Transverse colon (tissue), 4 donors: Measurements from ENCODE around the gene HELZ2. TPM values are rescaled to one million over a fixed set of nuclear protein-coding genes. Genes with fewer than 3 reads are reported as not detected.

Source experiments
- DNase-seq: peaks from one replicate; pipeline ENCODE4 v3.0.0-alpha.2; 2019
- H3K27ac ChIP-seq, 4 donors: fragments of 200-600 bp; sonication (generic); 2 replicates each; pipeline ENCODE4 v1.5.1; 2016 to 2018; ENCODE audit warnings: inconsistent platforms in 4 of 4
- H3K27me3 ChIP-seq: fragments of 200-600 bp; sonication (generic); 2 replicates; pipeline ENCODE4 v1.5.1; 2017; ENCODE audit warnings: inconsistent platforms
- H3K36me3 ChIP-seq, 4 donors: fragments of 200-600 bp; sonication (generic); 2 replicates each; pipeline ENCODE4 v1.5.1; 2017 to 2019; ENCODE audit warnings: inconsistent platforms in 4 of 4
- H3K4me1 ChIP-seq, 4 donors: fragments of 200-600 bp; sonication (generic); 2 replicates each; pipeline ENCODE4 v1.5.1; 2017 to 2020; ENCODE audit warnings: inconsistent platforms in 4 of 4
- H3K4me3 ChIP-seq, 4 donors: fragments of 200-600 bp; sonication (generic); 1 replicate in 1 of 4; 2 replicates in 3 of 4; pipeline versions ENCODE4 v1.5.1 to v1.6.1; 2017 to 2019; ENCODE audit warnings: inconsistent platforms in 4 of 4
- H3K9me3 ChIP-seq, 2 donors: fragments of 200-600 bp; sonication (generic); 2 replicates each; pipeline ENCODE4 v1.5.1; 2017 to 2019; ENCODE audit warnings: inconsistent platforms in 2 of 2
- EP300 ChIP-seq: sonication (generic); formaldehyde crosslinking; IDR thresholded peaks from one replicate; pipeline ENCODE4 v1.6.1; 2017; ENCODE audit warnings: antibody characterized with exemption, low read depth
- POLR2A ChIP-seq: fragments of 450-650 bp; IDR thresholded peaks from one replicate; pipeline ENCODE4 v1.6.1; 2016; ENCODE audit warnings: antibody characterized with exemption, mild to moderate bottlenecking, moderate library complexity
- POLR2AphosphoS5 ChIP-seq, 3 donors: sonication (generic); formaldehyde crosslinking; IDR thresholded peaks; one replicate each; pipeline ENCODE4 v1.6.1; 2016; ENCODE audit warnings: antibody characterized with exemption in 3 of 3
- WGBS, 2 donors: methylation state at CpG; one replicate each; pipeline ENCODE4 v1.1.5; 2018; ENCODE audit warnings: low coverage in 1 of 2; 5-methylcytosine and 5-hydroxymethylcytosine counted together
- in situ Hi-C, 4 donors: fragments of 200-750 bp; cut with MboI; loops; one replicate each; pipeline versions ENCODE4 v1.15.0 to v1.15.1; 2017; ENCODE audit warnings: low sequenced_read_pairs in 3 of 4, low pct_ligation_motif_present in 1 of 4, low pct_unique_long_range_greater_than_20kb in 1 of 4
- intact Hi-C: fragments of 100-400 bp; cut with DNase I; formaldehyde crosslinking; loops from one replicate; pipeline ENCODE4 v1.15.1; 2023; ENCODE audit warnings: low total_unique reads
- total RNA-seq, 4 donors: library from RNA; depleted of rRNA; stranded (reverse); fragments of >200 nt; gene quantifications; one replicate each; pipeline ENCODE4 v1.1.0, GENCODE V29; 2016
- TF ChIP-seq, protein P1 (sequence below), 5 experiments: fragments of 200-600 bp in 3 of 5; fragments of 450-650 bp in 2 of 5; sonication (generic) in 3 of 5; IDR thresholded peaks; 1 replicate in 2 of 5; 2 replicates in 3 of 5; pipeline ENCODE4 v1.5.1; 2016 to 2017; ENCODE audit warnings: antibody characterized with exemption in 5 of 5, inconsistent platforms in 3 of 5, mild to moderate bottlenecking in 2 of 5, moderate library complexity in 1 of 5

HELZ2 gene
- total RNA-seq, 4 donors from 2014 or later = 32.9 to 49.4 (median 38.8) TPM

DNA sequence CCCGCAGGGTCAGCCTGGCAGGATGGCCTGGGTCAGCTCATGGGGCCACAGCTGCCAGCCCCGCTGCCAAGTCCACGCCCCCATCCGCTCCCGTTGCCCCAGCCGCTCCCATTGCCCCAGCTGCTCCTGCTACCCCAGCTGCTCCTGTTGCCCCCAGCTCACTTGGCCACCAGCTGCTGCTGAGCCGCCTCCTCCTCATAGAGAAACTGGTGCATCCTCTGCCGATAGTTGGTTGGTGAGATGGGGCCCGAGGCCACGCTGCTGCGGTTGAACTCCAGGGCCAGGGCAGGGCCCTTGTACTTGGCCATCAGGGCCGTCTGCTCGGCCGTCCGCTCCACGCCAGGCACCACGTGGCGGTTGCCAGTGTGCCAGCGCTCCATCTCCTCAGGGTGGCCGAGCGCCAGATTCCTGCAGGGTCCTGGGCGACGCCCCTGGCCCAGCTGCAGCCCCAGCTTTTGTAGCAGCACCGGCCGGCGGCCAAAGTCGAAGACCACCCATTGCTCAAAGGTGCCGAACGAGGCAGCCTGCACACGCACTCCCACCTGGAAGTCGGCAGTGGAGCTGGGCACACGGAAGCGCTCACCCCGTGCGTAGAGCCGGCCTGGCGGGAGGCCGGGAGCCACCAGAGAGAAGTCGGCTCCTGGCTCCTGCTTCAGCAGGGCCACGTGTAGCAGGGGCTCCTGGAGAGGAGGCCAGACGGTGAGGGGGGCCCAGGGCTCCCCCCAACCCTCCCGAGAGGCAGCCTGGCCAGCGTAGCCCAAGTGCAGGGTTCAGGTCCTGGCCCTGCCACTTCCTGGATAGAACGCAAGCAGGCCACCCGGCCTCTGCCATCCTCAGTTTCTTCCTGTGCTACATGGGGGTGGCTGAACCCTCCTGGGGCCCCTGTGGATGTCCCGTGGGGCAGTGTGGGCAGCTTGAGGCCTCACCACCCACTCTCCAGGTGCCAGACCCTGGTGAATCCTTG lies 4.8 kb downstream of the HELZ2 start:
- Histone ChIP-seq H3K4me1 (peaks cover 6 to 16% (median 12%) of the 10 kb centered on the region in 4 donors), H3K9me3 (no peaks in the 10 kb centered on the region), H3K4me3 (no peak overlapping the region), H3K27me3 (no peaks in the 10 kb centered on the region), H3K27ac (peak overlapping the region in 2 of 4 donors; percentile 41 to 72), H3K36me3 (no peaks in the 10 kb centered on the region)
- WGBS, 2 donors = 85% methylated on average over 41 of the region's 46 CpGs; no CpG with 5 or more reads in 1 of the 2 donors
- TF ChIP-seq POLR2A (no peak), EP300 (no peak), POLR2AphosphoS5 (IDR thresholded peaks at IDR 0.05) (no peak)
- TF ChIP-seq, protein P1, sequence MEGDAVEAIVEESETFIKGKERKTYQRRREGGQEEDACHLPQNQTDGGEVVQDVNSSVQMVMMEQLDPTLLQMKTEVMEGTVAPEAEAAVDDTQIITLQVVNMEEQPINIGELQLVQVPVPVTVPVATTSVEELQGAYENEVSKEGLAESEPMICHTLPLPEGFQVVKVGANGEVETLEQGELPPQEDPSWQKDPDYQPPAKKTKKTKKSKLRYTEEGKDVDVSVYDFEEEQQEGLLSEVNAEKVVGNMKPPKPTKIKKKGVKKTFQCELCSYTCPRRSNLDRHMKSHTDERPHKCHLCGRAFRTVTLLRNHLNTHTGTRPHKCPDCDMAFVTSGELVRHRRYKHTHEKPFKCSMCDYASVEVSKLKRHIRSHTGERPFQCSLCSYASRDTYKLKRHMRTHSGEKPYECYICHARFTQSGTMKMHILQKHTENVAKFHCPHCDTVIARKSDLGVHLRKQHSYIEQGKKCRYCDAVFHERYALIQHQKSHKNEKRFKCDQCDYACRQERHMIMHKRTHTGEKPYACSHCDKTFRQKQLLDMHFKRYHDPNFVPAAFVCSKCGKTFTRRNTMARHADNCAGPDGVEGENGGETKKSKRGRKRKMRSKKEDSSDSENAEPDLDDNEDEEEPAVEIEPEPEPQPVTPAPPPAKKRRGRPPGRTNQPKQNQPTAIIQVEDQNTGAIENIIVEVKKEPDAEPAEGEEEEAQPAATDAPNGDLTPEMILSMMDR (IDR thresholded peaks at IDR 0.05) = no peak
- DNase-seq = peak; percentile 42
- in situ Hi-C loops = no loop called here
- intact Hi-C loops = no loop called here

GRCh38 chr20:63568170-63568981 lies 5.7 kb downstream of the HELZ2 start:
- in situ Hi-C loops (no loop called here), intact Hi-C loops (no loop called here)
- Histone ChIP-seq H3K4me3 (no peak overlapping the region), H3K9me3 (no peaks in the 10 kb centered on the region), H3K4me1 (peaks cover 3 to 12% (median 7%) of the 10 kb centered on the region in 4 donors), H3K27me3 (no peaks in the 10 kb centered on the region), H3K36me3 (no peaks in the 10 kb centered on the region), H3K27ac (peak overlapping the region; percentile 14 to 72 (median 33))
- TF ChIP-seq POLR2AphosphoS5 (IDR thresholded peaks at IDR 0.05) (no peak), POLR2A (no peak), EP300 (no peak)
- TF ChIP-seq, protein P1 (IDR thresholded peaks at IDR 0.05) = no peak
- WGBS, 2 donors = 67% methylated on average over 37 of the region's 43 CpGs; no CpG with 5 or more reads in 1 of the 2 donors
- no peak for DNase-seq

DNA sequence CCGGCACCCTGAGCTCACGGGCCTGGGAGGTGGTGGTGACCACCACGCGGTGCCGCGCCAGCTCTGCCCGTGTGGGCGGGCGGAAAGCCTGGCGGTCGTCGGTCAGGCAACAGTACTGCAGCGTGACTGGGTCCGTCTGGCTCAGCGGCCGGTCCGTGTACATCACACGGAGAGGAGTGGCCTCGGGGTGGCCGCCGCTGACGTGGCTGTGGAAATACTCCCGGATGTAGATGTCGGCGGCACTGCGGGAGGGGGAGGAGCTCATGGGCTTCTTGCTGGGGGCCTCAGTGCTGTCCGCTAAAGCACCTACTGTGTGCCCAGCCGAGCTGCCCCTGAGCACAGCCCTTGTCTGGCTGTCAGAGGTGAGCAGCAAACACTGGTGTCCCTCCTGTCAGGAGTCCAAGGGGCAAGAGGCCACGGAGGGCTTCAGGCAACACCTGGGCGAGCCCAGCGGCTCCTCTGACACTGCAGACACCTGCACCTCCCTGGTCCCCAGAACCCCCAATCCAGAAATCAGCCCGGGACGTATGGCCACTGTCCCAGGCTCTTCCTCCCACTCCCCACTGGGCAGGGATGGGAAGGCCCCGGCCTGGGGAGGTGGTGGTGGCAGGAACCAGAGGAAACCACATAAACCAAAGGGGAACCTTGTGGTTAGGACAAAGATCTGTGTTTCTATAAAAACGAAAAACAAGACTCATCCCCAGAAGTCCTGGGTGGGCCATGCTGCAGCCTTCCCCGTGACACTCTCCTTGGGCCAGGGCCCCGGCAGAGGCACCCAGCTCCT lies 6.5 kb downstream of the HELZ2 start:
- no peaks in the 10 kb centered on the region for H3K27me3 ChIP-seq
- no peak for TF ChIP-seq POLR2AphosphoS5 (IDR thresholded peaks at IDR 0.05)
- TF ChIP-seq POLR2A = no peak
- TF ChIP-seq EP300 = no peak
- TF ChIP-seq, protein P1 (IDR thresholded peaks at IDR 0.05) = no peak
- no peak overlapping the region for H3K4me3 ChIP-seq
- H3K4me1 ChIP-seq = peaks cover 0 to 4% (median 0%) of the 10 kb centered on the region in 4 donors
- WGBS, 2 donors = 61% methylated on average over 29 of the region's 37 CpGs; no CpG with 5 or more reads in 1 of the 2 donors
- H3K9me3 ChIP-seq = no peaks in the 10 kb centered on the region
- intact Hi-C loops (no loop called here), in situ Hi-C loops (no loop called here)
- peak; percentile 75 for DNase-seq
- H3K36me3 ChIP-seq = peaks cover 0 to under 1% (median 0%) of the 10 kb centered on the region in 4 donors
- H3K27ac ChIP-seq = peak overlapping the region; percentile 14 to 72 (median 33)
